ENCODE results near the gene PCSK6. TPM values are rescaled to one million over a fixed set of nuclear protein-coding genes. Genes with fewer than 3 reads are reported as not detected.

Gene PCSK6
- total RNA-seq, 1 experiment from 2014 or later: 69.5 TPM

- H3K27me3 ChIP-seq (replicated peaks; ENCODE audit: control insufficient read depth, insufficient read depth, low read length): no peaks in the 10 kb centered on the region
- peaks cover 10% of the 10 kb centered on the region for H3K36me3 Mint-ChIP-seq (ENCODE audit: insufficient read depth, unreplicated experiment)
- DNase-seq: no peak
- no peaks in the 10 kb centered on the region for H3K36me3 ChIP-seq (ENCODE audit: control insufficient read depth, insufficient read depth, low read length)
- TF ChIP-seq CTCF (IDR thresholded peaks at IDR 0.05; ENCODE audit: insufficient read depth in 1 of 2, low read depth in 1 of 2, low read length in 1 of 2, severe bottlenecking in 1 of 2, unreplicated experiment in 1 of 2): no peak
- intact Hi-C loops (cut with micrococcal nuclease; ENCODE audit: unreplicated experiment): no loop called here
- peaks cover 19% of the 10 kb centered on the region for H3K4me1 ChIP-seq
- no peaks in the 10 kb centered on the region for H3K27me3 Mint-ChIP-seq (ENCODE audit: insufficient read depth, unreplicated experiment)
- BruUV-seq (replicated peaks): no TSS peak
- no peak overlapping the region for H3K4me3 ChIP-seq (ENCODE audit: low read depth, low read length)
- no peak overlapping the region for H3K4me3 Mint-ChIP-seq (ENCODE audit: unreplicated experiment)
- POLR2A ChIA-PET: no interaction called here
- no peaks in the 10 kb centered on the region for H3K9me3 ChIP-seq
- no peaks in the 10 kb centered on the region for H3K9me3 Mint-ChIP-seq (ENCODE audit: unreplicated experiment)
- peak overlapping the region; percentile 61 for H3K27ac Mint-ChIP-seq (ENCODE audit: unreplicated experiment)
- H3K4me1 Mint-ChIP-seq (ENCODE audit: low read depth, unreplicated experiment): peaks cover 11% of the 10 kb centered on the region
- CTCF ChIA-PET: no interaction called here
Measured at GRCh38 chr15:101451846-101452245, 37.7 kb downstream of the PCSK6 start.

- intact Hi-C loops (cut with micrococcal nuclease; ENCODE audit: unreplicated experiment): no loop called here
- Mint-ChIP-seq H3K27me3 (ENCODE audit: insufficient read depth, unreplicated experiment) (no peaks in the 10 kb centered on the region), H3K9me3 (ENCODE audit: unreplicated experiment) (no peaks in the 10 kb centered on the region), H3K4me3 (ENCODE audit: unreplicated experiment) (no peak overlapping the region), H3K27ac (ENCODE audit: unreplicated experiment) (peak overlapping the region; percentile 61), H3K36me3 (ENCODE audit: insufficient read depth, unreplicated experiment) (peaks cover 10% of the 10 kb centered on the region), H3K4me1 (ENCODE audit: low read depth, unreplicated experiment) (peaks cover 13% of the 10 kb centered on the region)
- no peak for TF ChIP-seq CTCF (IDR thresholded peaks at IDR 0.05; ENCODE audit: insufficient read depth in 1 of 2, low read depth in 1 of 2, low read length in 1 of 2, severe bottlenecking in 1 of 2, unreplicated experiment in 1 of 2)
- ChIA-PET POLR2A (no interaction called here), CTCF (no interaction called here)
- peak in 1 of 2 experiments; percentile 13 for DNase-seq
- BruUV-seq (replicated peaks): no TSS peak
- Histone ChIP-seq H3K4me3 (ENCODE audit: low read depth, low read length) (no peak overlapping the region), H3K36me3 (ENCODE audit: control insufficient read depth, insufficient read depth, low read length) (no peaks in the 10 kb centered on the region), H3K4me1 (peaks cover 24% of the 10 kb centered on the region), H3K9me3 (no peaks in the 10 kb centered on the region), H3K27me3 (replicated peaks; ENCODE audit: control insufficient read depth, insufficient read depth, low read length) (no peaks in the 10 kb centered on the region)
Measured at GRCh38 chr15:101451266-101451799, 38.2 kb downstream of the PCSK6 start.

GRCh38 chr15:101450403-101451265, 38.9 kb downstream of the PCSK6 start:
- no peak for TF ChIP-seq CTCF (IDR thresholded peaks at IDR 0.05; ENCODE audit: insufficient read depth in 1 of 2, low read depth in 1 of 2, low read length in 1 of 2, severe bottlenecking in 1 of 2, unreplicated experiment in 1 of 2)
- no peaks in the 10 kb centered on the region for H3K27me3 ChIP-seq (replicated peaks; ENCODE audit: control insufficient read depth, insufficient read depth, low read length)
- Mint-ChIP-seq H3K9me3 (ENCODE audit: unreplicated experiment) (no peaks in the 10 kb centered on the region), H3K36me3 (ENCODE audit: insufficient read depth, unreplicated experiment) (peaks cover 12% of the 10 kb centered on the region), H3K4me3 (ENCODE audit: unreplicated experiment) (no peak overlapping the region), H3K4me1 (ENCODE audit: low read depth, unreplicated experiment) (peaks cover 19% of the 10 kb centered on the region), H3K27me3 (ENCODE audit: insufficient read depth, unreplicated experiment) (no peaks in the 10 kb centered on the region), H3K27ac (ENCODE audit: unreplicated experiment) (peak overlapping the region; percentile 61)
- ChIA-PET CTCF (no interaction called here), POLR2A (no interaction called here)
- intact Hi-C loops (cut with micrococcal nuclease; ENCODE audit: unreplicated experiment): no loop called here
- H3K4me3 ChIP-seq (ENCODE audit: low read depth, low read length): no peak overlapping the region
- no peak for DNase-seq
- no peaks in the 10 kb centered on the region for H3K36me3 ChIP-seq (ENCODE audit: control insufficient read depth, insufficient read depth, low read length)
- H3K9me3 ChIP-seq: no peaks in the 10 kb centered on the region
- H3K4me1 ChIP-seq: peaks cover 30% of the 10 kb centered on the region
- BruUV-seq (replicated peaks): no TSS peak

Measured in Caco-2 (cell line).